NB4 (cell line): ENCODE results near the gene RNASEH2C.
"Not testable (repeated sequence)": the region's sequence is repeated elsewhere in the genome, so short reads cannot be mapped to it uniquely, and the experiment has no call there.

ENCODE experiments used
- DNase-seq: peaks from one replicate; pipeline ENCODE4 v3.0.0; 2010; ENCODE audit warnings: low read depth
- H3K4me3 ChIP-seq: one replicate; pipeline ENCODE4 v1.5.1; 2011; ENCODE audit warnings: mild to moderate bottlenecking, low read depth, low read length, moderate library complexity
- CTCF ChIP-seq: IDR thresholded peaks from one replicate; pipeline ENCODE4 v1.5.1; 2012; ENCODE audit warnings: low read depth, low read length
- MAX ChIP-seq: IDR thresholded peaks from 2 replicates; pipeline ENCODE4 v1.6.1; 2011; ENCODE audit warnings: low read depth, low read length
- MYC ChIP-seq: IDR thresholded peaks from 2 replicates; pipeline ENCODE4 v1.6.1; 2011; ENCODE audit warnings: low read depth, low read length
- POLR2A ChIP-seq: IDR thresholded peaks from 2 replicates; pipeline ENCODE4 v1.6.1; 2011; ENCODE audit warnings: mild to moderate bottlenecking; ENCODE audit not compliant: insufficient read length; ENCODE audit errors: extremely low read depth

RNASEH2C gene

GRCh38 chr11:65685981-65686380 lies 34.6 kb downstream of the RNASEH2C start:
- DNase-seq: no peak
- TF ChIP-seq MAX: no peak
- no peak for TF ChIP-seq CTCF
- TF ChIP-seq POLR2A: no peak
- no peak for TF ChIP-seq MYC
- no peak overlapping the region for H3K4me3 ChIP-seq

GRCh38 chr11:65683480-65683879 lies 37.1 kb downstream of the RNASEH2C start:
- not testable (repeated sequence) for DNase-seq, H3K4me3 ChIP-seq

GRCh38 chr11:65680192-65680743 lies 40.3 kb downstream of the RNASEH2C start:
- no peak for DNase-seq
- TF ChIP-seq MAX (no peak), MYC (no peak), CTCF (no peak), POLR2A (no peak)
- H3K4me3 ChIP-seq: no peak overlapping the region

- TF ChIP-seq CTCF (no peak), MAX (no peak), POLR2A (no peak), MYC (no peak)
- no peak for DNase-seq
- no peak overlapping the region for H3K4me3 ChIP-seq
Observed at GRCh38 chr11:65672982-65673381, 47.6 kb downstream of the RNASEH2C start.

- H3K4me3 ChIP-seq: no peak overlapping the region
- no peak for DNase-seq
- TF ChIP-seq MAX: no peak
- TF ChIP-seq POLR2A: no peak
Observed at GRCh38 chr11:65672180-65672860, 48.3 kb downstream of the RNASEH2C start.
